ENCODE results near the gene RAF1. TPM values are rescaled to one million over a fixed set of nuclear protein-coding genes. Genes with fewer than 3 reads are reported as not detected.

RAF1 gene
- total RNA-seq (133 TPM), polyA plus RNA-seq (10 to 100 TPM; 54.1 to 73.5 (median 66.3) TPM)

DNA sequence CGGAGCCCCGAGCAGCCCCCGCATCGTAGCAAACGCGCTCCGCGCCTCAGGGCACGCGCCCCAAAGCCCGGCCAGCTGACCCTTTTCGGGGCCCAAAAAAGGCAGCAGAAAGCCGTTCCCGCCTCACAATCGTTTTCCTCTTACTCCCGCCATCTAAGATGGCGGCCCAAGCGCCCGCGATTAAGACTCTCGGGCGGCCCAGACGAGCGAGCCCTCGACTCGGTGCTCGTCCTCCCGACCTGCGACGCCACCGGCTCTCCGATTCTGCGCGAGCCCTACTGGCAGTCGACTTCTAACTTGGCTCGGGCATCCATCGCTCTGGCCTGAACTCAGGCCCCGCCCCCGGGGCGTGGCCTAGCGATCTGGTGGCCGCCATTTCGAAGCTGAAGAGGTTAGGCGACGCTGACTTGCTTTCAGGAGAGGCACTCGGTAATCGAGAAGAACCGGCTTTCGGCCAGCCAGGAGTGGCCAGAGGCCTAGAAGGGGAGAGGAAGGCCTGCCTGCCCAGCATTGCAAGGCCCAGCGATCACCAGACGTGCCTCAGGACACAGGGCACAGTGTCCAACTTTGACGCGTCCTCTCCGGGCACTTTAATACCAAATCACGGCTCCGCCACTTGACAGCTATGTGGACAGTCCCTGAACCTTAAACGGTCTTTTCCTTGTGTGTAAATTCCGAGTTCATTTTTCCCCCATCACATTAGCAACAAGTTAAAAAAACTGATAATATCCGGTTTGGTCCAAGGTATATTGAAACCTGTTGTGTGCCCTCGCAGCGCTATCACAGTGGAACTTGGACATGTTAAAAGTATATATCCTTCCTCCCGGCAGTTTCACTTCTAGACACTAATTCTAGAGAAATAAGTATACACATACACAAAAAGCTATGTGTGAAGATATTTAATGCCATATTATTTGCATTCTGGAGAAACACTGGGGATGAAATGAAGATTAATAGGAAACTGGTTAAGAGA is at the start of gene RAF1:
Gene RAF1 (minus strand): TSS at position 182 of the 973 bp plus-strand sequence. CDS start 45,396 bp downstream, outside the sequence.
- no peaks in the 10 kb centered on the region for H3K36me3 Mint-ChIP-seq
- peaks cover 10% of the 10 kb centered on the region for H3K27me3 Mint-ChIP-seq
- Histone ChIP-seq H3K4me3 (ENCODE audit: low read depth, low read length) (peak within 1 kb of the TSS; percentile 99), H3K4me1 (ENCODE audit: control insufficient read depth, insufficient read depth, low read length, poor library complexity, severe bottlenecking) (peaks cover 35% of the 10 kb centered on the region), H3K27ac (ENCODE audit: insufficient read depth, low read length, poor library complexity, severe bottlenecking) (peak within 1 kb of the TSS; percentile 97), H3K27me3 (ENCODE audit: control insufficient read depth, insufficient read depth, low read length) (no peaks in the 10 kb centered on the region), H3K36me3 (ENCODE audit: control insufficient read depth, insufficient read depth, low read length) (no peaks in the 10 kb centered on the region), H3K9me3 (ENCODE audit: control insufficient read depth in 2 of 2, low read length in 2 of 2) (no peaks in the 10 kb centered on the region)
- peak; percentile 95 to 96 for ATAC-seq (ENCODE audit: low read depth in 2 of 2)
- peaks cover 15 to 44% (median 30%) of the 10 kb centered on the region in 4 donors for H3K4me1 Mint-ChIP-seq
- H3K9me3 Mint-ChIP-seq, result no peaks in the 10 kb centered on the region
- DNase-seq, result peak; percentile 97 to 99 (median 98)
- peak within 1 kb of the TSS; percentile 99 to 100 (median 100) for H3K27ac Mint-ChIP-seq
- H3K4me3 Mint-ChIP-seq, result peak within 1 kb of the TSS; percentile 99 to 100 (median 99)

DNA sequence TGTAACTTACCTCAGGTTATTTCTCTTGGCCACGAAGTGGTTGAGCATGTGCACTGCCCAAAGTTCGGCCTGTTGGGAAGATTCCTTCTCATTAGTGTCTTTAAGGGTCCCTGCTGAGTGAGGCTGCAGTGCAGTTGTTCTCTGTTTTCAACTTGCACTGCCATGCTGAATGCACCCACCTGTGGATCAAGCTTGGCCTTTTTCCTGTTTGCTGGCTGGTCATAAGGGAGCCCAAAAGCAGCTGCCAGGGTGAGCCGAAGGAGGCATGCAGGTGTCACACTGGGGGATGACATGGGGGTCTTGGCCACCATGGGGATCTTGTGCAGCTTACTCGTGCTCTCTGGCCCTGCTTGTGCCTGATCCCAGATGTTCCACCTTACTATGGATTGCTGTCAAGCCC is 46.1 kb upstream of the RAF1 start:
- H3K27me3 ChIP-seq (ENCODE audit: control insufficient read depth, insufficient read depth, low read length), result peaks cover 5% of the 10 kb centered on the region
- Mint-ChIP-seq H3K9me3 (peaks cover 0 to 3% (median 0%) of the 10 kb centered on the region in 7 donors), H3K36me3 (no peaks in the 10 kb centered on the region), H3K27me3 (peaks cover 12% of the 10 kb centered on the region), H3K27ac (no peak overlapping the region), H3K4me3 (no peak overlapping the region), H3K4me1 (no peaks in the 10 kb centered on the region)
- H3K4me1 ChIP-seq (ENCODE audit: control insufficient read depth, insufficient read depth, low read length, poor library complexity, severe bottlenecking), result no peaks in the 10 kb centered on the region
- no peaks in the 10 kb centered on the region for H3K36me3 ChIP-seq (ENCODE audit: control insufficient read depth, insufficient read depth, low read length)
- DNase-seq (no peak), ATAC-seq (ENCODE audit: low read depth in 2 of 2) (no peak)
- no peak overlapping the region for H3K4me3 ChIP-seq (ENCODE audit: low read depth, low read length)
- H3K9me3 ChIP-seq (ENCODE audit: control insufficient read depth in 2 of 2, low read length in 2 of 2), result no peaks in the 10 kb centered on the region
- no peak overlapping the region for H3K27ac ChIP-seq (ENCODE audit: insufficient read depth, low read length, poor library complexity, severe bottlenecking)

DNA sequence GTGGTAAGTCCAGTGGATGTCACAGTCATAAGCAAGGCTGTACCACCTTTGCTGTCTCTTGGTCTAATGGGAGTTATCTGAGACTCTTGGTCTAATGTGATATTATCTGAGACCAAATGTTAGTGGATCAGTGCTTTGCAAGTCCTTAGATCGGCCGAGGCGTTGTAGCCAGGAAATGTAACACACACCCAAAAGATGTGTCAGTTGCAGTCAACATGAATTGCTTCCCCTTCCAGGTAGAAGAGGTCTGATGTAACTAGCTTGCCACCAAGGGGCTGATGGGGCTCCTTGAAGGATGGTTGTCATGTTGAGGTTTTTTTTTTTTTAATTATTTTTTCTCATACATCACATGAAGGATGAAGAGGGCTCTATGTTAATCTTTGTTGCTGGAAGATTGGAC is 45.4 kb upstream of the RAF1 start:
- H3K27me3 Mint-ChIP-seq, result peaks cover 12% of the 10 kb centered on the region
- H3K4me3 ChIP-seq (ENCODE audit: low read depth, low read length), result no peak overlapping the region
- ATAC-seq (ENCODE audit: low read depth in 2 of 2) (no peak), DNase-seq (no peak)
- H3K27ac Mint-ChIP-seq, result no peak overlapping the region
- no peaks in the 10 kb centered on the region for H3K4me1 Mint-ChIP-seq
- H3K36me3 Mint-ChIP-seq, result no peaks in the 10 kb centered on the region
- H3K9me3 ChIP-seq (ENCODE audit: control insufficient read depth in 2 of 2, low read length in 2 of 2), result no peaks in the 10 kb centered on the region
- peaks cover 0 to 3% (median 0%) of the 10 kb centered on the region in 7 donors for H3K9me3 Mint-ChIP-seq
- no peaks in the 10 kb centered on the region for H3K4me1 ChIP-seq (ENCODE audit: control insufficient read depth, insufficient read depth, low read length, poor library complexity, severe bottlenecking)
- H3K36me3 ChIP-seq (ENCODE audit: control insufficient read depth, insufficient read depth, low read length), result no peaks in the 10 kb centered on the region
- no peak overlapping the region for H3K4me3 Mint-ChIP-seq
- H3K27me3 ChIP-seq (ENCODE audit: control insufficient read depth, insufficient read depth, low read length), result peaks cover 5% of the 10 kb centered on the region
- H3K27ac ChIP-seq (ENCODE audit: insufficient read depth, low read length, poor library complexity, severe bottlenecking), result no peak overlapping the region

DNA sequence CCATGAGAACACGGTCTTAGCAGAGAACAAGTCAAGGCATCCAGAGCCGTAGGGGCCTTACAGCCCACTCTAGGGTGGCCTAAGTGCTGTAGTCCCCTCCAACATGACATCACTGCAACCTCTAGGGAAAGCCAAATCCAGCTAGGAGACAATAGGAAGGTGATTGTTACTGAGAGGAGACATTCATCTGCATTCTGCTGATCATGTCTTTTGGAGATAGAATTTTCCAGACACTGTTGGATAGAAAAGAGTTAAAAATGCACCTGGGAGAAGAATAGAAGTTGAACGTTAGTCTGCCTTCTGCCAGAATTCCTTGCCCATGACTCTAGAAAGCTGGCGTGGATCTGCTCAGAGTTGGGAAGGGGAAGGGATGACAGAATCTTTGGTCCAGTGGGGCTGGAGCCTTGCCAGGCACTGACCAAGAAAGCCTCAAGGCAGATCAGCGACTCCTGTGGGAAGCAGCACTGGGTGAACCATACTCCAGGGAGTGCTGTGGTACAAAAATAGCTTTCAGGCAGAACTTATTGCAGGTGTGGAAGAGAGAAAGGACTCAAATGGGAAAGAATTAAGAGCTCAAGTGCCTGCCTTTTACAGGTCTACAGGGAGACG is 44.8 kb upstream of the RAF1 start:
- peaks cover 0 to 3% (median 0%) of the 10 kb centered on the region in 7 donors for H3K9me3 Mint-ChIP-seq
- no peaks in the 10 kb centered on the region for H3K4me1 ChIP-seq (ENCODE audit: control insufficient read depth, insufficient read depth, low read length, poor library complexity, severe bottlenecking)
- H3K27me3 ChIP-seq (ENCODE audit: control insufficient read depth, insufficient read depth, low read length), result peaks cover 5% of the 10 kb centered on the region
- no peak overlapping the region for H3K27ac Mint-ChIP-seq
- H3K4me3 Mint-ChIP-seq, result no peak overlapping the region
- H3K4me1 Mint-ChIP-seq, result peaks cover 0 to 4% (median 2%) of the 10 kb centered on the region in 4 donors
- no peak overlapping the region for H3K27ac ChIP-seq (ENCODE audit: insufficient read depth, low read length, poor library complexity, severe bottlenecking)
- H3K27me3 Mint-ChIP-seq, result peaks cover 12% of the 10 kb centered on the region
- H3K9me3 ChIP-seq (ENCODE audit: control insufficient read depth in 2 of 2, low read length in 2 of 2), result no peaks in the 10 kb centered on the region
- DNase-seq (no peak), ATAC-seq (ENCODE audit: low read depth in 2 of 2) (no peak)
- H3K36me3 ChIP-seq (ENCODE audit: control insufficient read depth, insufficient read depth, low read length), result no peaks in the 10 kb centered on the region
- H3K36me3 Mint-ChIP-seq, result no peaks in the 10 kb centered on the region
- H3K4me3 ChIP-seq (ENCODE audit: low read depth, low read length), result no peak overlapping the region

DNA sequence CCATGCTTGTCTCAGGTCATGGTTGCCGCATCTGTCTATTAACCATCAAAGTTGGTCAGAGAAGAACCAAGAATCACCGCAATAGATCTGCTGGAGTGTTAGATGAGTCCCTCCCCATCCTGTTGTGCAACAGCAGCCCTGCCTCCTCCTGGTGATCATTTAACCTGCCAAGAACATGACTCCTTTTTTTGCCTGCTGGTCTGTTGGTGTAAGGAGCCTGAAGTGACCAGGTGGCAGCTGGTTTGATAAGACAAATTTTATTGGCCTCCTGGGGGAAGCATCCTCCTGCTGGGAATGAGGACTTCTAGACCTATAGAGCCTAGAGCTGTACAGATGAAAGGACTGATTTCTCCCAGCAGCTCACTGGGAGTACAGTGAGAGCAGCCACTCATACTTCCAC is 43.5 kb upstream of the RAF1 start:
- Mint-ChIP-seq H3K9me3 (peaks cover 0 to 3% (median 0%) of the 10 kb centered on the region in 7 donors), H3K4me1 (peaks cover 0 to 6% (median 3%) of the 10 kb centered on the region in 4 donors), H3K36me3 (no peaks in the 10 kb centered on the region), H3K27ac (no peak overlapping the region), H3K27me3 (peaks cover 12% of the 10 kb centered on the region), H3K4me3 (no peak overlapping the region)
- H3K27me3 ChIP-seq (ENCODE audit: control insufficient read depth, insufficient read depth, low read length), result peaks cover 4% of the 10 kb centered on the region
- no peak overlapping the region for H3K4me3 ChIP-seq (ENCODE audit: low read depth, low read length)
- DNase-seq (no peak), ATAC-seq (ENCODE audit: low read depth in 2 of 2) (no peak)
- H3K36me3 ChIP-seq (ENCODE audit: control insufficient read depth, insufficient read depth, low read length), result no peaks in the 10 kb centered on the region
- no peaks in the 10 kb centered on the region for H3K9me3 ChIP-seq (ENCODE audit: control insufficient read depth in 2 of 2, low read length in 2 of 2)
- H3K4me1 ChIP-seq (ENCODE audit: control insufficient read depth, insufficient read depth, low read length, poor library complexity, severe bottlenecking), result no peaks in the 10 kb centered on the region
- no peak overlapping the region for H3K27ac ChIP-seq (ENCODE audit: insufficient read depth, low read length, poor library complexity, severe bottlenecking)

DNA sequence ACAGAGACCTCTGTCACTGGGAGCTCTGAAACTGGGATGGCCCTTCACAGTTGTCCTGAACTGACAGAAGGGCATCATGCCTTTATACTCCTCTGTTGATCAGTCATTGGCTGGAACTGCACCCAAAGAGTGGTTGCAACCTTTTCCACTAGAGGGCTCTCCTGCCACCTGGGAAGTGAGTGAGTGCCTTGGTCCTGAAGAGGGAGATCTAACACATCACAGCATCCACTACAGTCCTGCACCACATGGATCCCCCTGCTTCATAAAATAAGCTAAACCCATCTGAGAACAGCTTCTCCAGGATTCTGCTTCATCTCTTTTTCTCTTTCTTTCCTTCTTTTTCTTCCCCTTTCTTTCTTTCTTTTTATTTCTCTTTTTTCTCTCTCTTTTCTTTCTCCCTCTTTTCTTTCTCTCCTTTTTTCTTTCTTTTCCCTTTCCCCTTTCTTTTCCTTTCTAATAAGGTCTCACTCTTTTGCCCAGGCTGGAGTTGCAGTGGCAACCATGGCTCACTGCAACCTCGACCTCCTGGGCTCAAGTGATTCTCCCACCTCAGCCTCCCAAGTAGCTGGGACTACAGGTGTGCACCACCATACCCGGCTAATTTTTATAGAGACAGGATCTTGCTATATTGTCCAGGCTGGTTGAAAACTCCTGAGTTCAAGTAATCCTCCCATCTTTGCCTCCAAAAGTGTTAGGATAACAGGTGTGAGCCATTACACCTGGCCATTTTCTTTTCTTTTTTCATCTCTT is 42.8 kb upstream of the RAF1 start:
- H3K9me3 ChIP-seq (ENCODE audit: control insufficient read depth in 2 of 2, low read length in 2 of 2), result no peaks in the 10 kb centered on the region
- Mint-ChIP-seq H3K9me3 (peaks cover 0 to 3% (median 0%) of the 10 kb centered on the region in 7 donors), H3K4me3 (peak overlapping the region in 1 of 4 donors; percentile 23), H3K27me3 (peaks cover 12% of the 10 kb centered on the region), H3K4me1 (peaks cover 0 to 6% (median 3%) of the 10 kb centered on the region in 4 donors), H3K27ac (peak overlapping the region in 1 of 3 donors; percentile 20), H3K36me3 (no peaks in the 10 kb centered on the region)
- ATAC-seq (ENCODE audit: low read depth in 2 of 2) (peak; percentile 85 to 90), DNase-seq (peak; percentile 27 to 72 (median 60))
- no peaks in the 10 kb centered on the region for H3K36me3 ChIP-seq (ENCODE audit: control insufficient read depth, insufficient read depth, low read length)
- peaks cover 3% of the 10 kb centered on the region for H3K27me3 ChIP-seq (ENCODE audit: control insufficient read depth, insufficient read depth, low read length)
- no peak overlapping the region for H3K27ac ChIP-seq (ENCODE audit: insufficient read depth, low read length, poor library complexity, severe bottlenecking)
- H3K4me3 ChIP-seq (ENCODE audit: low read depth, low read length), result no peak overlapping the region
- H3K4me1 ChIP-seq (ENCODE audit: control insufficient read depth, insufficient read depth, low read length, poor library complexity, severe bottlenecking), result no peaks in the 10 kb centered on the region

DNA sequence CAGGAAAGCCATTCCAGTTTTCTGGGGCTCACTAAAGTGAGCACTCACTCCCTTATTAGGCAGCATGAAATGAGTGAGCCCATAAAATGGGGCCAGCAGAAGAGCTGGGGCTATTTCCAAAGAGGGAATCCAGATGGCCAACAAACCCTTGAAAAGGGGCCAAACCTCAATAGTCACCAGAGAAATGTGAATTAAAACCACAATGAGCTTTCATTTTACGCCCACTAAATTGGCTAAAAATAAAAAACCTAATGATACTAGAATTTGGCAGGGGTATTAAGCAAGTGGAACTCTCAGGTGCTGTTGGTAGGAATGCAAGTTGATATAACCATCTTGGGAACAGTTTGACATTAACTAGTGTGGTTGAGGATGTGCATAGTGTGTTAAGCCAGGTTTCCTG is 42.1 kb upstream of the RAF1 start:
- Histone ChIP-seq H3K9me3 (ENCODE audit: control insufficient read depth in 2 of 2, low read length in 2 of 2) (no peaks in the 10 kb centered on the region), H3K4me1 (ENCODE audit: control insufficient read depth, insufficient read depth, low read length, poor library complexity, severe bottlenecking) (no peaks in the 10 kb centered on the region), H3K36me3 (ENCODE audit: control insufficient read depth, insufficient read depth, low read length) (no peaks in the 10 kb centered on the region), H3K27ac (ENCODE audit: insufficient read depth, low read length, poor library complexity, severe bottlenecking) (no peak overlapping the region), H3K4me3 (ENCODE audit: low read depth, low read length) (no peak overlapping the region), H3K27me3 (ENCODE audit: control insufficient read depth, insufficient read depth, low read length) (peaks cover 3% of the 10 kb centered on the region)
- Mint-ChIP-seq H3K4me3 (peak overlapping the region in 1 of 4 donors; percentile 19), H3K27me3 (peaks cover 12% of the 10 kb centered on the region), H3K36me3 (no peaks in the 10 kb centered on the region), H3K27ac (no peak overlapping the region), H3K9me3 (peaks cover 0 to 3% (median 0%) of the 10 kb centered on the region in 7 donors), H3K4me1 (peaks cover 0 to 6% (median 3%) of the 10 kb centered on the region in 4 donors)
- DNase-seq (no peak), ATAC-seq (ENCODE audit: low read depth in 2 of 2) (no peak)

Data from CD4-positive, CD25-positive, alpha-beta regulatory T cell (primary cell).